Measurements from ENCODE around the gene IQSEC2. TPM values are rescaled to one million over a fixed set of nuclear protein-coding genes. Genes with fewer than 3 reads are reported as not detected.

The IQSEC2 gene
- total RNA-seq, 4 donors from 2014 or later = 12.0 to 24.8 (median 20.0) TPM

- no peak overlapping the region for H3K4me3 ChIP-seq
- no peak overlapping the region for H3K27ac ChIP-seq (replicated peaks in 1 of 4)
- no peaks in the 10 kb centered on the region for H3K27me3 ChIP-seq
- WGBS = 75% methylated on average over 7 of the region's 7 CpGs
- no peaks in the 10 kb centered on the region for H3K4me1 ChIP-seq
- no peak for TF ChIP-seq POLR2AphosphoS5 (IDR thresholded peaks at IDR 0.05)
- no peak for TF ChIP-seq POLR2A (IDR thresholded peaks at IDR 0.05; ENCODE audit: low read depth)
- TF ChIP-seq EP300 (IDR thresholded peaks at IDR 0.05) = no peak
- no peak for TF ChIP-seq CTCF (IDR thresholded peaks at IDR 0.05)
- DNase-seq (ENCODE audit: extremely low spot score) = no peak
- no peaks in the 10 kb centered on the region for H3K9me3 ChIP-seq
- intact Hi-C loops (cut with DNase I) = no loop called here
- no peaks in the 10 kb centered on the region for H3K36me3 ChIP-seq
Observed at GRCh38 chrX:53260836-53261235, 20.5 kb downstream of the IQSEC2 start.

GRCh38 chrX:53257670-53258423 is 23.5 kb downstream of the IQSEC2 start:
- TF ChIP-seq POLR2AphosphoS5 (IDR thresholded peaks at IDR 0.05) (no peak), CTCF (IDR thresholded peaks at IDR 0.05) (no peak), EP300 (IDR thresholded peaks at IDR 0.05) (no peak), POLR2A (IDR thresholded peaks at IDR 0.05; ENCODE audit: low read depth) (no peak)
- 82% methylated on average over 6 of the region's 6 CpGs for WGBS
- intact Hi-C loops (cut with DNase I) = no loop called here
- H3K9me3 ChIP-seq = no peaks in the 10 kb centered on the region
- no peak overlapping the region for H3K27ac ChIP-seq (replicated peaks in 1 of 4)
- no peaks in the 10 kb centered on the region for H3K4me1 ChIP-seq
- no peaks in the 10 kb centered on the region for H3K27me3 ChIP-seq
- no peak overlapping the region for H3K4me3 ChIP-seq
- no peak for DNase-seq (ENCODE audit: extremely low spot score)
- H3K36me3 ChIP-seq = peaks cover 0 to 14% (median 0%) of the 10 kb centered on the region in 4 donors

- Histone ChIP-seq H3K4me3 (no peak overlapping the region), H3K9me3 (no peaks in the 10 kb centered on the region), H3K27me3 (no peaks in the 10 kb centered on the region), H3K4me1 (no peaks in the 10 kb centered on the region), H3K36me3 (peaks cover 0 to 14% (median 0%) of the 10 kb centered on the region in 4 donors), H3K27ac (replicated peaks in 1 of 4) (no peak overlapping the region)
- TF ChIP-seq CTCF (IDR thresholded peaks at IDR 0.05) (no peak), EP300 (IDR thresholded peaks at IDR 0.05) (no peak), POLR2AphosphoS5 (IDR thresholded peaks at IDR 0.05) (no peak), POLR2A (IDR thresholded peaks at IDR 0.05; ENCODE audit: low read depth) (no peak)
- DNase-seq (ENCODE audit: extremely low spot score) = no peak
- intact Hi-C loops (cut with DNase I) = no loop called here
- 79% methylated on average over 6 of the region's 13 CpGs for WGBS
Observed at GRCh38 chrX:53257166-53257565, 24.2 kb downstream of the IQSEC2 start.

- DNase-seq (ENCODE audit: extremely low spot score) = no peak
- Histone ChIP-seq H3K9me3 (no peaks in the 10 kb centered on the region), H3K4me1 (no peaks in the 10 kb centered on the region), H3K27ac (replicated peaks in 1 of 4) (no peak overlapping the region), H3K36me3 (peaks cover 0 to 18% (median 0%) of the 10 kb centered on the region in 4 donors), H3K4me3 (no peak overlapping the region), H3K27me3 (no peaks in the 10 kb centered on the region)
- TF ChIP-seq POLR2AphosphoS5 (IDR thresholded peaks at IDR 0.05) (no peak), POLR2A (IDR thresholded peaks at IDR 0.05; ENCODE audit: low read depth) (no peak), EP300 (IDR thresholded peaks at IDR 0.05) (no peak), CTCF (IDR thresholded peaks at IDR 0.05) (no peak)
- intact Hi-C loops (cut with DNase I) = no loop called here
- 59% methylated on average over 14 of the region's 17 CpGs for WGBS
Observed at GRCh38 chrX:53256446-53257041, 24.8 kb downstream of the IQSEC2 start.

Data from esophagus muscularis mucosa (tissue), 4 donors.